PC-9 (cell line): ENCODE measurements around the gene PFDN2. TPM values are rescaled to one million over a fixed set of nuclear protein-coding genes. Genes with fewer than 3 reads are reported as not detected.

Experiments
- BruUV-seq: library from RNA; stranded (reverse); fragments of 400-500 nt; replicated peaks from 2 replicates; lab custom pipeline; 2021; lab: Mats Ljungman, UMichigan
- CTCF ChIA-PET: fragments of 300-600 bp; sonication (Branson Sonifier 250); formaldehyde crosslinking; loops from one replicate; lab custom pipeline; 2022; ENCODE audit warnings: antibody characterized with exemption; lab: Charles Lee
- POLR2A ChIA-PET: fragments of 300-600 bp; sonication (Branson Sonifier 250); formaldehyde crosslinking; loops from one replicate; lab custom pipeline; 2022; ENCODE audit warnings: antibody characterized with exemption; ENCODE audit not compliant: unreplicated experiment; lab: Charles Lee
- DNase-seq, 2 experiments: peaks; one replicate each; pipeline versions ENCODE4 v3.0.0 to v3.0.0-alpha.2; 2015 to 2022; ENCODE audit warnings: mixed read lengths in 1 of 2
- H2AFZ ChIP-seq: fragments of 200-600 bp; sonication (generic); 2 replicates; pipeline ENCODE4 v1.8.1; 2017; ENCODE audit warnings: antibody characterized with exemption
- H3F3A ChIP-seq: fragments of 200-600 bp; sonication (generic); 2 replicates; pipeline ENCODE4 v1.8.1; 2017; ENCODE audit warnings: antibody characterized with exemption, mild to moderate bottlenecking, low read depth; ENCODE audit not compliant: insufficient read depth
- H3K27ac ChIP-seq: fragments of 200-600 bp; sonication (generic); 2 replicates; pipeline ENCODE4 v1.6.1; 2016; ENCODE audit warnings: mixed run types
- H3K27me3 ChIP-seq: fragments of 200-600 bp; sonication (generic); 2 replicates; pipeline ENCODE4 v1.6.1; 2016; ENCODE audit warnings: low read depth, mixed run types; ENCODE audit not compliant: insufficient read depth
- H3K36me3 ChIP-seq: fragments of 200-600 bp; sonication (generic); 2 replicates; pipeline ENCODE4 v1.6.1; 2016; ENCODE audit warnings: low read depth, mixed run types
- H3K4me1 ChIP-seq: fragments of 200-600 bp; sonication (generic); replicated peaks from 2 replicates; pipeline ENCODE4 v1.6.1; 2016; ENCODE audit warnings: mixed run types; ENCODE audit not compliant: insufficient read depth
- H3K4me2 ChIP-seq: fragments of 200-600 bp; sonication (generic); 2 replicates; pipeline ENCODE4 v1.6.1; 2017; ENCODE audit warnings: mixed run types
- H3K4me3 ChIP-seq: fragments of 200-600 bp; sonication (generic); 2 replicates; pipeline ENCODE4 v1.6.1; 2016; ENCODE audit warnings: mixed run types
- H3K79me2 ChIP-seq: fragments of 200-600 bp; sonication (generic); 2 replicates; pipeline ENCODE4 v1.6.1; 2017; ENCODE audit warnings: low read depth, mixed run types
- H3K9me2 ChIP-seq: fragments of 200-600 bp; sonication (generic); 2 replicates; pipeline ENCODE4 v1.8.1; 2017; ENCODE audit warnings: mild to moderate bottlenecking; ENCODE audit not compliant: insufficient read depth
- H3K9me3 ChIP-seq: fragments of 200-600 bp; sonication (generic); 2 replicates; pipeline ENCODE4 v1.8.1; 2016; ENCODE audit warnings: low read depth; ENCODE audit not compliant: insufficient read depth
- H4K20me1 ChIP-seq: fragments of 200-600 bp; sonication (generic); 2 replicates; pipeline ENCODE4 v1.8.1; 2017; ENCODE audit not compliant: insufficient read depth
- CTCF ChIP-seq: fragments of 200-600 bp; sonication (generic); conservative IDR thresholded peaks from 2 replicates; pipeline ENCODE4 v1.6.1; 2017; ENCODE audit warnings: mixed run types, antibody characterized with exemption, mild to moderate bottlenecking, moderate library complexity
- EZH2 ChIP-seq: fragments of 200-600 bp; sonication (generic); IDR thresholded peaks from 2 replicates; pipeline ENCODE4 v1.8.0; 2017; ENCODE audit warnings: antibody characterized with exemption, low read depth
- intact Hi-C: fragments of 100-400 bp; cut with micrococcal nuclease; formaldehyde crosslinking; loops from one replicate; pipeline ENCODE4 v1.10.0; 2022; ENCODE audit not compliant: unreplicated experiment
- total RNA-seq: library from RNA; stranded (reverse); gene quantifications from 2 replicates; pipeline ENCODE4 v1.2.3, GENCODE V29; 2021

Gene PFDN2
- total RNA-seq, 1 experiment from 2014 or later: 74.4 TPM

GRCh38 chr1:161052899-161053298, 64.9 kb downstream of the PFDN2 start:
- Histone ChIP-seq H3K4me2 (no peak overlapping the region), H3K9me2 (no peaks in the 10 kb centered on the region), H3K27me3 (no peaks in the 10 kb centered on the region), H3K4me1 (no peaks in the 10 kb centered on the region), H3F3A (no peaks in the 10 kb centered on the region), H3K79me2 (no peaks in the 10 kb centered on the region), H3K4me3 (no peak overlapping the region), H4K20me1 (no peaks in the 10 kb centered on the region), H3K36me3 (no peaks in the 10 kb centered on the region), H2AFZ (no peak overlapping the region), H3K9me3 (peaks cover 5% of the 10 kb centered on the region; the same call in 1 of the 2 replicates), H3K27ac (no peak overlapping the region)
- BruUV-seq: no TSS peak
- ChIA-PET CTCF (no interaction called here), POLR2A (interaction anchor here (0.6 kb wide), 1 partner anchor 109 kb away, joined by 3 read pairs; no protein-coding TSS in a partner anchor)
- no peak for DNase-seq
- no peak for TF ChIP-seq EZH2
- no peak for TF ChIP-seq CTCF
- intact Hi-C loops: no loop called here

GRCh38 chr1:161051219-161051618, 66.6 kb downstream of the PFDN2 start:
- Histone ChIP-seq H2AFZ (no peak overlapping the region), H3F3A (no peaks in the 10 kb centered on the region), H3K79me2 (no peaks in the 10 kb centered on the region), H3K4me3 (no peak overlapping the region), H3K36me3 (no peaks in the 10 kb centered on the region), H3K4me2 (no peak overlapping the region), H3K9me3 (peaks cover 16% of the 10 kb centered on the region), H3K27me3 (no peaks in the 10 kb centered on the region), H4K20me1 (no peaks in the 10 kb centered on the region), H3K9me2 (no peaks in the 10 kb centered on the region), H3K27ac (no peak overlapping the region), H3K4me1 (peaks cover 8% of the 10 kb centered on the region)
- ChIA-PET CTCF (no interaction called here), POLR2A (interaction anchor here (0.6 to 0.7 kb wide), 2 partner anchors 30 kb away, joined by 7 to 17 read pairs; partner anchors contain the start of gene F11R)
- no peak for DNase-seq
- no peak for TF ChIP-seq CTCF
- no peak for TF ChIP-seq EZH2
- intact Hi-C loops: no loop called here
- BruUV-seq: no TSS peak

Other genes starting within 250 kb of the PFDN2 start
- gene ITLN1, start 232.9 kb downstream of the PFDN2 start, total RNA-seq: not detected in 2 replicates
- not detected in 2 replicates for gene ITLN2, start 163.2 kb downstream of the PFDN2 start, total RNA-seq
- 99.9 and 117 TPM in 2 replicates for gene F11R, start 96.9 kb downstream of the PFDN2 start, total RNA-seq
- 51.4 and 70.8 TPM in 2 replicates for gene TSTD1, start 79.1 kb downstream of the PFDN2 start, total RNA-seq
- 34.8 and 43.2 TPM in 2 replicates for gene USF1, start 72.1 kb downstream of the PFDN2 start, total RNA-seq
- gene ARHGAP30, start 48.1 kb downstream of the PFDN2 start, total RNA-seq: 0.46 and 0.65 TPM in 2 replicates
- 8.8 and 9.0 TPM in 2 replicates for gene NECTIN4, start 28.5 kb downstream of the PFDN2 start, total RNA-seq
- gene KLHDC9, start 19.7 kb downstream of the PFDN2 start, total RNA-seq: 5.6 and 7.4 TPM in 2 replicates
- 25.9 and 26.8 TPM in 2 replicates for gene NIT1, start 68 bp upstream of the PFDN2 start, total RNA-seq
- gene DEDD, start 14.6 kb upstream of the PFDN2 start, total RNA-seq: 26.7 and 29.8 TPM in 2 replicates
- 74.2 and 74.9 TPM in 2 replicates for gene UFC1, start 35.9 kb upstream of the PFDN2 start, total RNA-seq
- 32.3 and 34.8 TPM in 2 replicates for gene USP21, start 41.5 kb upstream of the PFDN2 start, total RNA-seq
- gene PPOX, start 48.4 kb upstream of the PFDN2 start, total RNA-seq: 23.1 and 26.4 TPM in 2 replicates
- gene B4GALT3, start 59.5 kb upstream of the PFDN2 start, total RNA-seq: 35.5 and 47.8 TPM in 2 replicates
- gene ADAMTS4, start 81.0 kb upstream of the PFDN2 start, total RNA-seq: 0.08 TPM in 1 of 2 replicates, not detected in the other
- gene NDUFS2, start 84.3 kb upstream of the PFDN2 start, total RNA-seq: 99.5 and 107 TPM in 2 replicates
- gene FCER1G, start 97.3 kb upstream of the PFDN2 start, total RNA-seq: 1.3 TPM in 1 of 2 replicates, not detected in the other
- not detected in 2 replicates for gene APOA2, start 105.6 kb upstream of the PFDN2 start, total RNA-seq
- gene TOMM40L, start 108.0 kb upstream of the PFDN2 start, total RNA-seq: 4.3 and 6.7 TPM in 2 replicates
- not detected in 2 replicates for gene NR1I3, start 120.2 kb upstream of the PFDN2 start, total RNA-seq
- not detected in 2 replicates for gene PCP4L1, start 140.7 kb upstream of the PFDN2 start, total RNA-seq
- 0.39 and 0.43 TPM in 2 replicates for gene MPZ, start 191.9 kb upstream of the PFDN2 start, total RNA-seq
- 215 and 216 TPM in 2 replicates for gene SDHC, start 196.3 kb upstream of the PFDN2 start, total RNA-seq
- gene CFAP126, start 249.8 kb upstream of the PFDN2 start, total RNA-seq: 1.5 TPM in 1 of 2 replicates, not detected in the other